Fibroblast of skin of scalp (primary cell): ENCODE measurements around the gene DPH5.

Experiments used
- DNase-seq: peaks from one replicate; pipeline ENCODE4 v3.0.0-alpha.2; 2013

The DPH5 gene

DNA sequence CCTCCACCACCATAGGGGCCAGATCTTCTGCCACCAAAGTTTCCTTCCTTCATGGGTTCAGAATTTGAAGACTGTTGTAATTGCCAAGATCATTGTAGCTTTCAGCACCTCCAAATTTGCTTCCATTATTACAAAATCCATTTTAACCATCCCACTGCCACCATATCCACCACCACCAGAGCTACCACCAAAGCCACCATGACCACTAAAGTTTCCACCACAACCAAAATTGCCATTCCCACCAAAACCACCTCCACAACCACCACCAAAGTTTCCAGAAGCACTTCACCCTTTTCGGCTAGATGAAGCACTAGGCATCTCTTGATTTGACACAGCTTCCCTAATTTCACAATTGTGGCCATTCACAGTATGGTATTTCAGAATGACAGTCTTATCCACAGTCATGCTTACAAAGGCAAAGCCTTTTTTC, 84.5 kb downstream of the DPH5 start:
- DNase-seq = no peak
